Measurements from ENCODE around the gene GREB1.

Gene GREB1

DNA sequence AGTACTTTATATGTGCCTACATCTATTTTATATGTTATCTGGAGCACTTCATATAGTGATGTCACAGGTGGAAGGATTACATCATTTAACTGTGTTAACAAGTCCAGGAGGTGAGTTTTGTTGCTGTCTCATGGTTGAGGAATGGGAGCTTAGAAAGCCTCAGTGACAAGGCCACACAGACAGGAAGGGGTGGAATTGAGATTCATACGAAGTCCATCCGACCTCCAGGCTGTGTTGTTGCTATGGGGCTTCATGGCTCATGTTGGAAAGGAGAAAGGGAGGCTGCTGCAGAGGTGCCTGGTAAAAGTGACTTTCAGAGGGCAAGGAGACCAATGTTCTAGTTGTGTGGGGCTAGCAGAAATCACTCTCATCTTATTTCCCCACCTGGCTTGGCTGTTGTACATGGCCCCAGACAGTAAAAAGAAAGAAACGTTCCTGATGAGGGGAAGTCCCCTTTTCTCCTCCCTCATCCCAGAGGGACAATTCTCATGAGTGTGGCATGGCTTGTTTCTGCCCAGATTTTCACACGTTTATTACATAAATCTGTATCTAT, 31.0 kb upstream of the GREB1 start:
- no peak for DNase-seq (ENCODE audit: low read depth)
- TF ChIP-seq, protein P1, sequence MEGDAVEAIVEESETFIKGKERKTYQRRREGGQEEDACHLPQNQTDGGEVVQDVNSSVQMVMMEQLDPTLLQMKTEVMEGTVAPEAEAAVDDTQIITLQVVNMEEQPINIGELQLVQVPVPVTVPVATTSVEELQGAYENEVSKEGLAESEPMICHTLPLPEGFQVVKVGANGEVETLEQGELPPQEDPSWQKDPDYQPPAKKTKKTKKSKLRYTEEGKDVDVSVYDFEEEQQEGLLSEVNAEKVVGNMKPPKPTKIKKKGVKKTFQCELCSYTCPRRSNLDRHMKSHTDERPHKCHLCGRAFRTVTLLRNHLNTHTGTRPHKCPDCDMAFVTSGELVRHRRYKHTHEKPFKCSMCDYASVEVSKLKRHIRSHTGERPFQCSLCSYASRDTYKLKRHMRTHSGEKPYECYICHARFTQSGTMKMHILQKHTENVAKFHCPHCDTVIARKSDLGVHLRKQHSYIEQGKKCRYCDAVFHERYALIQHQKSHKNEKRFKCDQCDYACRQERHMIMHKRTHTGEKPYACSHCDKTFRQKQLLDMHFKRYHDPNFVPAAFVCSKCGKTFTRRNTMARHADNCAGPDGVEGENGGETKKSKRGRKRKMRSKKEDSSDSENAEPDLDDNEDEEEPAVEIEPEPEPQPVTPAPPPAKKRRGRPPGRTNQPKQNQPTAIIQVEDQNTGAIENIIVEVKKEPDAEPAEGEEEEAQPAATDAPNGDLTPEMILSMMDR (conservative IDR thresholded peaks at IDR 0.05; ENCODE audit: low read depth, low read length): no peak
- H3K4me3 ChIP-seq (ENCODE audit: low read depth, low read length): no peak overlapping the region

DNA sequence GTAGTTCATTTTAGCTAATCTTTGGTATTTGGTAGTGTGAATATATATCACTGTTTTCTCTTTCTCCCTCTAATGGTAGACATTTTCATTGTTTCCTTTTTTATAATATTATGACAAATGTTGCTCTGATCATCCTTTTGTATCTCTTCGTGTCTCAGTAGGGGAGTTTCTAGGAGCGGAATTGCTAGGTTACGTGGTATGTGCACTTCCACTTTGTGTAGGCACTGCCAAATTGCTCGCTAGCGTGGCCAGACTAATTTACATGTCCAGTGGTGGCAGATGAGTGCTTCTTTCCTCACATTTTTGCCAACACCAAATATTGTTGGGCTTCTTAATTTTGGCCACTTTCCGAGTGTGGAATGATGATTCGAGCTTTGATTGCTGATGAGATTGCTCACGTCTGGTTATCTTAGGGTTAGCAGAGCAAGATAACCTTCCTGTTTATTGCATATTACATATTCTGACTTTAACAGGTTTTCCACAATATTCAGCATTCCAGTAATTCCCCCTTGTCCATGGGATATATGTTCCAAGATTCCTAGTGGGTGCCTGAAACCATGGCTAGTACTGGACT, 30.4 kb upstream of the GREB1 start:
- no peak overlapping the region for H3K4me3 ChIP-seq (ENCODE audit: low read depth, low read length)
- DNase-seq (ENCODE audit: low read depth): no peak
- TF ChIP-seq, protein P1 (conservative IDR thresholded peaks at IDR 0.05; ENCODE audit: low read depth, low read length): no peak

DNA sequence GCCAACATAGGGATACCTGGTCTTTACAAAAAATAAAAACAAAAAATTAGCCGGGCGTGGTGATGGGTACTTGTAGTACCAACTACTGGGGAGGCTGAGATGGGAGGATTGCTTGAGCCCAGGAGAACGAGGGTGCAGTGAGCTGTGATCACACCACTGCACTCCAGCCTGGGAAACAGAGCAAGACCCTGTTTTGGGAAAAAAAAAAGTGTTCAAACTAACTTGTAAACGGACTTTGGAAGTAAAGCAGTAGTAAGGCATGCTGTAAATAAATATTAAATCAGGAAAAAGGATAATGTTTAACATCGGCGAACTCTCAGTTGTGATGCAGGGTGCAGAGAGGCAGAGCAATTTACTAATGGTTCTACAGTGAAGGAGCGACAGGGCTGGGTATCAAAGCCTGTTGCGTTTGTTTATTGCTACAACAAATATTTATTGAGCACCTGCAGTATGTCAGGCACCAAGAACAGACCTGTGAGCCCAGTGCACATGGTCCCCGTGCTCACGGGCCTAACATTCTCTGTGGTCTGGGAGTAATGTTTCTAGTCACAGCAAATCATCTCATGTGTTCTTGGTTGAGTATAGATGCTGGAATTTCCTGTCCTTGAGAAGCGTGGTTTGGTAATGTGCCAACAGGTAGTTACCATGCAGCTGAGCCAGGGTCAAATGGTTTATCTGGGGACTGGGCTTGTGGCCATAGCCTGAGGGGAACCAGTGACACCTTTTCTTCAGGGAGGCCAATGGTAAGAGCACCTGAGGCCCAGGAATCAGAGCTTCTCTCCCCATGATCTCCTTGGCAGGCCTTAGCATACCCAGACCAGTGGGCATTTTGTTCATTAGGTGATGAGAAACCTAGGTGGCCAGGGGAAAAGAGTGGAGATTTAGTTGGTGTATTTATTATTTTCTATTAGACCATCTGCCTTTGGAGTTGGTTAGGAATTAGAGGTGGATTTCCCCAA, 27.9 kb upstream of the GREB1 start:
- no peak overlapping the region for H3K4me3 ChIP-seq (ENCODE audit: low read depth, low read length)
- DNase-seq (ENCODE audit: low read depth): peak; percentile 26
- TF ChIP-seq, protein P1 (conservative IDR thresholded peaks at IDR 0.05; ENCODE audit: low read depth, low read length): no peak

DNA sequence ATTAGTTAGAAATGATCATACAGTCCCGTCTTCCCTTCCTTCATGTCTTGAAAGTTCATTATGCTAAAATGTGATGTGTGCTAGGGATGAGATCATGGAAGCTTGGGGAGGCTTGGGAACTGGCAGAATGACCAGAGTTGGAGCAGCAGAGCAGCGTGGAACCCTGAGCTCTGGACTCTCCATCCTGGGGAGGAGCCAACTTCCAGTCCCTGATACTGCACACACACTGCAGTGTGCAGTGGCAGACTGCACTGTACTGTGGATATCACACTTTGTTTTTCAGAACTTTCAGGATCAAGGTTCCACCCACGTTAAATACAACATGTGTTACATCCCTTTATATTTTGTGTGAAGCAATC, 27.3 kb upstream of the GREB1 start:
- DNase-seq (ENCODE audit: low read depth): no peak
- TF ChIP-seq, protein P1 (conservative IDR thresholded peaks at IDR 0.05; ENCODE audit: low read depth, low read length): no peak
- H3K4me3 ChIP-seq (ENCODE audit: low read depth, low read length): no peak overlapping the region

DNA sequence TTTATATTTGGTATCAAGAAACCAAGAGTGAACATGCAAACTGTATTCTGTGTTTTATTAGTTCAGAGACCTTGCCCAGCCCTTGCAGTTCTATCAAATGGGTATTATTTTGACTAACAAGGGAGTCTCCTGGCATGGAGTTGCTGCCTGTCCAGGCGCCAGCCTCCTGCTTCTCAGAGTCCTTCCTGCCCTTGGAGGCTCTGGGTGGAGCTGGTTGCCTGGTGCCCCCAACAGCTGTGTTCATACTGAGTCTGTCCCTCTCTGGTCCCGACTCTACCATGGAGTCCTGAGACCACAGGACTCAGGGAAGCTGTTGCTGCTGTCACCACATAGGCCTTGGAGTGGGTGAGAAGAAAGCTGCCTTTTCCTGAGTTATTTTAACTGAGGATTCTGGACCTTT, 26.3 kb upstream of the GREB1 start:
- TF ChIP-seq, protein P1 (conservative IDR thresholded peaks at IDR 0.05; ENCODE audit: low read depth, low read length): no peak
- DNase-seq (ENCODE audit: low read depth): no peak

DNA sequence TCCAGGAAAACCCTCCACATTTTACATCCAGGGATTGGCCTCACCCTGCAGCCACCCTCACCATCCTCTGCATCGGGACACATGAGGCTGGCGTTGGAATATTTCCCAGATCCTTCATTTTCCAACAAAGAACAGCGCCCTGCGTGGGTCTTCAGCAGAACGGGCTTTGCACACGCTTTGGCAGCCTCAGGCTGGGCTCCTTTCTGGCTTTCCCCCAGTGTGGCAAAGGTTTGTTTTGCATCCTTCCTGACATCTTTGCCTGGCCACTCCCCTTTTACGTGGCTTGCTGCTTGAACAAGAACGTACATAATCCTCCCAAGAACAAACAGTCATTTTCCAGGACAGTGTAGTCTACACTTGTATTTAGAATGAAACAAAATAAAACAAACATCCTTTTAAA, 25.6 kb upstream of the GREB1 start:
- H3K4me3 ChIP-seq (ENCODE audit: low read depth, low read length): no peak overlapping the region
- TF ChIP-seq, protein P1 (conservative IDR thresholded peaks at IDR 0.05; ENCODE audit: low read depth, low read length): no peak
- DNase-seq (ENCODE audit: low read depth): no peak

More for the DNA sequence above, 26.3 kb upstream of the GREB1 start:
- no peak overlapping the region for H3K4me3 ChIP-seq (ENCODE audit: low read depth, low read length)

Measured in choroid plexus epithelial cell (primary cell).